ENCODE measurements around the gene DDX27. TPM values are rescaled to one million over a fixed set of nuclear protein-coding genes. Genes with fewer than 3 reads are reported as not detected.

Gene DDX27
- total and polyA plus RNA-seq, 2 of the 13 experiments (the other 11 are each of a cell fraction or from before 2014, with no cell fraction given): 42.6 to 72.8 TPM

GRCh38 chr20:49225896-49226295, 6.7 kb downstream of the DDX27 start:
- Histone ChIP-seq H3K36me3 (replicated peaks in 1 of 2; ENCODE audit: control insufficient read depth in 1 of 2, insufficient read depth in 2 of 2, low read length in 2 of 2) (peaks cover 59 to 86% of the 10 kb centered on the region in 2 experiments), H3K27me3 (ENCODE audit: control insufficient read depth in 1 of 2, insufficient read depth in 2 of 2, low read length in 2 of 2) (no peaks in the 10 kb centered on the region), H3K79me2 (ENCODE audit: insufficient read depth, low read length) (peaks cover 4% of the 10 kb centered on the region), H3K27ac (ENCODE audit: extremely low read length, insufficient read depth, low read length) (no peak overlapping the region), H4K20me1 (ENCODE audit: insufficient read depth, low read length) (no peaks in the 10 kb centered on the region), H3K4me3 (replicated peaks in 1 of 3; ENCODE audit: insufficient read depth in 1 of 3, low read depth in 2 of 3, low read length in 3 of 3) (no peak overlapping the region), H3K9me3 (ENCODE audit: low read length) (no peaks in the 10 kb centered on the region), H2AFZ (ENCODE audit: low read length) (no peak overlapping the region), H3K4me1 (ENCODE audit: insufficient read depth, low read length) (peaks cover 5% of the 10 kb centered on the region; the same call in 1 of the 2 replicates), H3K4me2 (ENCODE audit: low read depth, low read length) (no peak overlapping the region), H3K9ac (ENCODE audit: insufficient read depth, low read depth, low read length) (no peak overlapping the region)
- no TSS peak for BruUV-seq (replicated peaks)
- 94% methylated on average over 7 of the region's 7 CpGs for WGBS (ENCODE audit: low lambda C conversion rate)
- intact Hi-C loops (cut with micrococcal nuclease; ENCODE audit: unreplicated experiment): no loop called here
- FAIRE-seq (no peak), ATAC-seq (peak; percentile 52), DNase-seq (ENCODE audit: low spot score) (no peak)
- POLR2A ChIA-PET: no interaction called here
- CTCF ChIA-PET (ENCODE audit: low intra/inter-chr PET ratio, low total read pairs): interaction anchor here (0.7 kb wide), 1 partner anchor 93 kb away, joined by 3 read pairs; no protein-coding TSS in a partner anchor
- in situ Hi-C loops (cut with HindIII; ENCODE audit: extremely low pct_ligation_motif_present, low pct_unique_long_range_greater_than_20kb): no loop called here
- TF ChIP-seq ZBTB40 (IDR thresholded peaks at IDR 0.05) (no peak), ZBTB40 (CRISPR knock-in tag; IDR thresholded peaks at IDR 0.05) (no peak), NRL (CRISPR knock-in tag; IDR thresholded peaks at IDR 0.05; ENCODE audit: borderline replicate concordance) (peak; percentile 53; the same call in 1 of the 2 replicates), KMT2B (CRISPR knock-in tag; IDR thresholded peaks at IDR 0.05) (no peak), ZBED4 (CRISPR knock-in tag; IDR thresholded peaks at IDR 0.05; ENCODE audit: borderline replicate concordance) (no peak), ZNF891 (CRISPR knock-in tag; IDR thresholded peaks at IDR 0.05) (0 out of 2 replicates have a peak, but pooled peaks have one; percentile 36), ZNF281 (CRISPR knock-in tag; IDR thresholded peaks at IDR 0.05; ENCODE audit: borderline replicate concordance) (no peak)
